GM21619 (cell line): Measurements from ENCODE around the gene CRHR1.

ENCODE experiments used
- ATAC-seq: cut with Tn5 transposase; IDR thresholded peaks from one replicate; pipeline ENCODE4 v1.9.1; 2021; ENCODE audit not compliant: unreplicated experiment

Gene CRHR1

GRCh38 chr17:45818699-45819098, 34.6 kb downstream of the CRHR1 start:
- no peak for ATAC-seq

- ATAC-seq = no peak
These were observed 35.5 kb downstream of the CRHR1 start for GRCh38 chr17:45819632-45820031.

GRCh38 chr17:45820052-45820780, 36.1 kb downstream of the CRHR1 start:
- ATAC-seq = no peak

GRCh38 chr17:45821147-45821546, 37.0 kb downstream of the CRHR1 start:
- no peak for ATAC-seq

- no peak for ATAC-seq
These were observed 39.5 kb downstream of the CRHR1 start for GRCh38 chr17:45823598-45823997.

GRCh38 chr17:45824475-45824874, 40.4 kb downstream of the CRHR1 start:
- ATAC-seq = no peak

- ATAC-seq = no peak
These were observed 40.9 kb downstream of the CRHR1 start for GRCh38 chr17:45824901-45825492.

- ATAC-seq = no peak
These were observed 41.7 kb downstream of the CRHR1 start for GRCh38 chr17:45825792-45826191.

GRCh38 chr17:45826919-45827588, 42.9 kb downstream of the CRHR1 start:
- ATAC-seq = no peak

GRCh38 chr17:45828171-45828570, 44.1 kb downstream of the CRHR1 start:
- no peak for ATAC-seq

GRCh38 chr17:45828582-45829133, 44.5 kb downstream of the CRHR1 start:
- no peak for ATAC-seq

GRCh38 chr17:45833920-45834319, 49.8 kb downstream of the CRHR1 start:
- no peak for ATAC-seq

GRCh38 chr17:45834471-45835396, 50.6 kb downstream of the CRHR1 start:
- ATAC-seq = no peak

- ATAC-seq = no peak
These were observed 51.4 kb downstream of the CRHR1 start for GRCh38 chr17:45835481-45835880.

GRCh38 chr17:45836047-45837044, 52.2 kb downstream of the CRHR1 start:
- ATAC-seq = no peak

GRCh38 chr17:45837187-45837586, 53.1 kb downstream of the CRHR1 start:
- no peak for ATAC-seq

GRCh38 chr17:45837603-45838002, 53.5 kb downstream of the CRHR1 start:
- no peak for ATAC-seq

GRCh38 chr17:45838751-45839295, 54.7 kb downstream of the CRHR1 start:
- no peak for ATAC-seq

- no peak for ATAC-seq
These were observed 55.3 kb downstream of the CRHR1 start for GRCh38 chr17:45839442-45839841.
